Stimulated activated CD4-positive, alpha-beta T cell treated with anti-CD3 and anti-CD28 coated beads, TNF-alpha, amount 100 ng/mL, for 1 hour (primary cell): ENCODE data around the gene SPTB.

Source experiments
- DNase-seq, 3 donors: peaks; one replicate each; pipeline ENCODE4 v3.0.0-alpha.2; 2020; ENCODE audit warnings: low read depth in 3 of 3, low spot score in 1 of 3

Gene SPTB

DNA sequence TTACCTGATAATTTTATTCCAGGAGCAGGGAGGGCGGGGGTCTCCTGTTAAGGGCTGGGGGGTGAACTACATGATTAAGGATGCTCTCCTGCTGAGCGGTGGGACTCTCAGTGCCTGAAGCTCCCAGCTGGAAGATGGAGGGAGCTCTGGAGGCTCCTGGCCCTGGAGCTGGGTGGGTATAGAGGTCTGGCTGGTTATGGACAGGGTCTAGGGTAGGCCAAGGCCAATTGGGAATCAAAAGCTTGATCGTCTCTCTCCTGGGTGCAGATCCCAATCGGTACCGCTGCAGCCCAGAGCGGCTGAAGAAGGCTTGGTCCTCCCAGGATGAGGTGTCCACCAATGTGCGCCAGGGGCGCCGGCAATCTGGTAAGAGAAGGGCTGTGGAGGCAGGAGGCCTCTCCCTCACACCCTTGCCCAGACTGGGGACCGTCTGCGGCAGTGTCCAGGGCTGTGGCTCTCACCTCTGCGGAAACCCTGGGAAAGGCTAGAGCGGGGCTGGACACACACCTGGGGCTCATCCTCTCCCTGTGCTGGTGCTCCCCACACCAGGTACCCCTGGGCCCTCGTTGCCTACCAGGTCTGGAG lies 147.1 kb downstream of the SPTB start:
- no peak for DNase-seq

DNA sequence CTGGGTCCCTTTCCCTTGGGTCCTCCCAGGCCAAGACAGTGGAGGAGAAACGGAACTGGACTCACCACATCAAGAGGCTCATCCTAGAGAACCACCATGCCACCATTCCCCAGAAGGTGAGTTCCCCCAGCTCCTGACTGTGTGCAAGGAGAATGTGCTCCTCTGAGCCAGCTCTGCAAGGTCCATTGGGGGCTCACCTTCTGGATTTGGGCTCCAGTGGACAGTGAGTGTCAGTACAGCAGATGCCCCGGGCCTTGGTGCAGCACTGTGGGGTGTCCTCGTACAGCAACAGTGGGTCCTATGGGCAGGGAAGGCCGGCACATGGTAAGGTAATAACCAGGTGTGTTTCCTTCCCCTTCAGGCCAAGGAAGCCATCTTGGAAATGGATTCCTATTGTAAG lies 147.6 kb downstream of the SPTB start:
- DNase-seq = no peak

DNA sequence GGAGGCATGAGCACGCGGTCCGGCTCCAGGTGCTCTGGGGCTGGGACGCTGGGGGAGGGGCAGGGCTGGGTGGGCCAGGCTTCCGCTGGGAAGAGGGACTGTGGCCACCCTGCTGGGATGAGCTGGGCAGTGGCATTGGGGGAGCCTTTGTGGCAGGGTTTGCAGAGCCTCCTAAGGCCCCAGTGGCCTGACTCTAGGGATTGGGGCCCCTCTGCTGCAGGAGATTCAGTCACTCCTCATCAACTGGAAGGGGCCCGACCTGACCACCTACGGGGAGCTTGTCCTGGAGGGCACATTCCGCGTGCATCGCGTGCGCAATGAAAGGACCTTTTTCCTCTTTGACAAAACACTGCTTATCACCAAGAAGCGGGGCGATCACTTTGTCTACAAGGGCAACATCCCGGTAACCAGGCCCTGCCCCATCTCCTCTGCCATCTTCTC lies 148.5 kb downstream of the SPTB start:
- no peak for DNase-seq

DNA sequence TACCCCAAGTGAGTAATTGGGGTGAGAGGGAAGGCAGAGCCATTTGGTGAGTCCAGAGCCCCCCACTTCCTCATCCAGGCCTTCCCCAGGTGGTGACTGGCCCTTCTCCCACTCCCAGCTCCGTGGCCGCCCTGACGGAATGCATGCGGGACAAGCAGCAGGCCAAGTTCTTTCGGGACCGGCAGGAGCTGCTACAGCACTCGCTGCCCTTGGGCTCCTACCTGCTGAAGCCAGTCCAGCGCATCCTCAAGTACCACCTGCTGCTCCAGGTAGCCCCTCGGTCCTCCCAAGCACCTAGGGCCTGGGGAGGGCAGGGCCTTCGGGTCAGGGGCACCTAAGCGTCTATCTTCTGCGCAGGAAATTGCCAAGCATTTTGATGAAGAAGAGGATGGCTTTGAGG lies 149.0 kb downstream of the SPTB start:
- no peak for DNase-seq

DNA sequence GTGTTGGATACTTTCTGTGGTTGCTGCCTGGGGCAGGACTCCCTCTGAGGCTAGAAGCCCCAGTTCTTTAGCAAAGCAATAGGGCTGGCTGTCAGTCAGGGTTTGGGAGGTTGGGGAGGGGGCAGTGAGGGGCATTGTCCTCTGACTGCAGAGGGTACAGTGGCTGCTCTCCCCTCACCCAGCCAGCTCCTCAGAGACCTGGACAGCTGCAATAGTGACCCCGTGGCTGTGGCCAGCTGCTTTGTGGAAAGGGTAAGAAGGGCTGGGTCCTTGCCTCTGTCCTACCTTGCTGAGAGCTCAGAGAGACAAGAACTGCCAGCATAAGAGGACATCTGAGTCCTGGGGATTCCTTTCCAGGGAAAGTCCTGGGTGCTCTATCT lies 149.7 kb downstream of the SPTB start:
- DNase-seq = no peak

DNA sequence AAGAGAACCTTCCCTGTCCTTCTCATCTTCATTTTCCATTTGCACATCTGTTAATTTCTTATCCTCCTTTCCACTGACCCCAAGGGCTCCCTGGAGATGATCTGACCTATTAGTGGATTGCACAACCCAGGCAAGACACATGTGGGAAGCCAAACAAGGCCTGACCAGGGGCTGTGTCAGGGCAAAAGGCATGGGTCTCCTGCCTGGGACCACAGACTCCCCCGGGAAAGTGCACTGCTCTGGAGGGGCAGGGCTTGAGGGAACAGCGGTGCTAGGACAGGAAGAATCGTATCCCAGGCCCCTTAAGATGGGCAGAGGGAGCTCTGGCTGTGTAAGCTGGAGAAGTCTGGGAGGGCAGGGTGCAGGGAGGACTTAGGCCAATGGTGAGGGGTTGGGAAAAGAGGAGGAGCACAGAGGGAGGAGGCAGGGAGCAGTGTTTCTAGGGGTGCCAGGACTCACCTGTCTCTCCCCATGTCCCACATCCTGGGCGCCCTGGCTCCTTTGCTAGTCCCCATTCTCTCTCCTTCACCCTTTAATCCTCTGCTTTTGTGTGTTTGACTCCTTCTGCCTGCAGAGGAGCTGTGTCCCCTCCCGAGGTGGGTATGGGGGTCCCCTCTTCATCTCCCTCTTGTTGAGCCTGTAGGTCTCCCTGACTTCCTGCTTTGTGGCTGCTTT lies 150.2 kb downstream of the SPTB start:
- no peak for DNase-seq

DNA sequence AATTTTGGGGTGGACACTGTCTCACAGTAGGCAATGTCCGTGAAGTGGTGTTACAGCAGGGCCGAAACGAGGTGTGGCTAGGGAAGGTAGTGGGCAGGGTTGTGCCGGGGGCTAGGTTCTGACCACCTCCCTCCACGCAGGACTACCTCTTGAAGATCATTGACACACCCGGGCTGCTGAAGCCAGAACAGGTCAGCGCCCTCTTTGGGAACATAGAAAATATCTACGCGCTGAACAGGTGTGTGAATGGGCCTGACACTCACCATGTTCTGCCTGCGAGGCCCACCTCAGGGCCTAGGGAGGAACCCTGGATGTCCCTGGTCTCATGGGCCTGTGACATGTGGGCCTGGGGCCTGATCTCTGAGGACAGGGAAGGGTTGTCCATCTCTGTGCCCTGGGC lies 150.9 kb downstream of the SPTB start:
- DNase-seq = no peak

DNA sequence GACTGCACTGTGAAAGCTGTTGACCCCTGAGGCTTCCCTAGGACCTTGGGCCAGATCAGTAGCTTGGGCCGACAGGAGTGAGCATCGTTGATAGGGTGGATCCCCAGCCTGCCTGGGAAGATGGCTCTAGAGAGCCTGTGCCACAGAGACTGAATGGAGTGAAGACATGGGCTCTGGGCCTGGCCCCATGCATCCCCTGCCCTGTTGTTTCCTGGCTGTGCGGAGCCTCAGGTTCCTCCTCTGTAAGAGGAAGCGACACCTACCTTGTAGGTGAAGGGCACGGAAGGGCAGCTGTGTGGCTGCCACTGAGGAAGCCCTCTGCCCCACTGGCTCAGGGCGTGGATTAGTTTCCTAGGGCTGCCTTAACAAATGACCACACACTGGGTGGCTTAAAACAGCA lies 151.6 kb downstream of the SPTB start:
- DNase-seq = no peak

DNA sequence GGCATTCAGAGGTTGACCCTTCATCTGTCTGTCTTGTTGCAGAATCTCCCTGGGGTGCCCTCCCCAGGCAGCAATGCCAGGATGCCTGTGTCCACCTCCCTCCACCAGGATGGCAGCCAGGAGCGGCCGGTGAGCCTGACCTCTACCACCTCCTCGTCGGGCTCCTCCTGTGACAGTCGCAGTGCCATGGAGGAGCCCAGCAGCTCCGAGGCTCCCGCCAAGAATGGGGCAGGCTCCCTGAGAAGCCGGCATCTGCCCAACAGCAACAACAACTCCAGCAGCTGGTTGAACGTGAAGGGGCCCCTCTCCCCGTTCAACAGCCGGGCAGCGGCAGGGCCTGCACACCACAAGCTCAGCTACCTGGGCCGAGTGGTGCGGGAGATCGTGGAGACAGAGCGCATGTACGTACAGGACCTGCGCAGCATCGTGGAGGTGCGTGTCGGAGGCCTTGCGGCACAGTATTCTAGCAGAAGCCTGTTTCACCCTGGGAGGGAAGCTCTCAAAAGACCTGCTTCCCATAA lies 152.1 kb downstream of the SPTB start:
- DNase-seq = no peak

DNA sequence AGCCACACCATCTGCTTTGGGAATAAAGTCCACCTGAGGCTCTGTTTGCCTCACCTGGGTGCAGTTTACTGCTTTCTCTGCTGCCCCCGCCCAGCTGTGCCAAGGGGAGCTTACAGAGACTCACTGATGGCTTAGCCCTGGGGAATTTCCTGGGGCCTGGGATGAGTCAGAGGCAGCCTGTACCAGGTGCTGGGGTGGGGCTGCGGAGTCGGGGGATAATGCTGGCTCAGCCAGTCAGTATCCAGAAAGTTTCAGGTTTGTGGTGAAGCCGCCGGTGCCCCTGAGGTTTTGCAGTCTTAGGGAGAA lies 153.2 kb downstream of the SPTB start:
- peak in 1 of 3 donors; percentile 31 for DNase-seq

DNA sequence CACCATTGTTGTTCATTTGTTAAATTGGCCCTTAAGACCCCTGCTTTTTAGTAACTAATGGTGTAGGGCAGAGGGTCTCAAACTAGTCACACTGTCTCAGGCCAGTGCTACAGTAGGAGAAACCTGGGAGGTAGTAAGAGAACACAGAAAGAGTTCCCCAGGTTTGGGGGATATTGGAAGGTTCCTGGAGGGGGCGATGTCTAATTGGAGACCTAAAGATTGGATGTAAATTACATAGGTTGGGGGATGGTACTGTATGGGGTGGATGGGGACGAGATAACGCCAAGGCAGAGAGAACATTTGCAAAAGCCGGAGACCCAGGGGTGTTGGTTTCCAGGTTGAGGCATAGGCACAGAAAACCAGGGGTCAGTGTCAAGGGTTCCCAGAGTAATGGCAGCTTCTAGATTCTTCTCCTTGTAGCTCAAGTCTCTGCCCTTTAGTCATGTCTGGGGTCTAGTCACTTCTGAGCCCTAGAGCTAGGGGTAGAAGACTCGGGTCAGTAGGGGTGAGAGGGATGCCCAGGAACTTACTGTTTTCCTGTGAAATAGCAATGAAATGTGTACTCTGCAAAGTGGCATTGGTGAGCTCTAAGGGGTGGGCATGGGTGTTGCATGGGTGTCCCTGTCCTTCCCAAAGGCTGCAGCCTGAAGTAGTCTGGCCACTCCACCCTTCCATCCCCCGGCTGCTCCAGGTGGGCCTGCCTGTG lies 153.7 kb downstream of the SPTB start:
- DNase-seq = no peak

DNA sequence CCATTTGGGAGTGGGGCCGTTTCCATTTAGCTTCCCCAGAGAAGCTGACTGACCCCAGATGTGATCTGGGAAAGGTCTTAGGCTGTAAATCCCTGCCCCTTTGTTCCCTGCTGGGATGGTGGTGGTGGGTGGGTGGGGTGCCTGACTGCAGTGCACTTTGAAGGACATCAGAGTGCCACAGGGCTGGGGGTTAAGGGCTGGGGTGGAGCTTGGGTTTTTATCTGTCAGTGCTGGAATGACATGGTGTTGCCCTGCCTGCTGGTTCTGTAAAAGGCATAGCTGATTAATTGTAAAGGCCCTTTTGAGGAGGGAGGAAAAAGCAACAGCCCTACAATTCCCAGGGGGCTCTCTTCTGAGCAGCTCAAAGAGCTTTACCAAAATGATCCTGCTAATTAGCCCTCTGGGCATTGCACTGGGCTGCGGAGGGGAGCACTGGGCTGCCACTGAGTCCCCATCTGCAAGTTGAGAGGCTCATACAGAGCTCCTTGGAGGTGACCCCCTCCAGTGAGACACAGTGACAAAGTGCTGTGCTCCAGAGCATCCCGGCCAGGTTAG lies 154.4 kb downstream of the SPTB start:
- DNase-seq = no peak

DNA sequence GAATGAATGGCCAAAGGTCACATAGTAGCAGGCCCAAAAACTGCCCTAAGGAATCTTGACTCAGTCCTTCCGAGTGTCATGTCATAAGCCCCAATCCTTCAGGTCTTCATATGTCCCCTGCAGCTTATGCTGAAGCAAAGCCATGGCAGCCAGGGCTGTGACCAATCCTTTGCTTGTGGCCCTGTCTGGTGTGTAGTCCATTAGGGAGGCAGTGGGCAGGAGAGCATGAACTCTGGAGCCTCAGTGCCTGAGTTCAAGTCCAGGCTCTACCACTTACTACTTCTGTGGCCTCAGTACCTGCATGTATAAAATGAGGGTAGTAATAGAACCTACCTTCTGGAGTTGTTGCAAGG lies 155.2 kb downstream of the SPTB start:
- no peak for DNase-seq

DNA sequence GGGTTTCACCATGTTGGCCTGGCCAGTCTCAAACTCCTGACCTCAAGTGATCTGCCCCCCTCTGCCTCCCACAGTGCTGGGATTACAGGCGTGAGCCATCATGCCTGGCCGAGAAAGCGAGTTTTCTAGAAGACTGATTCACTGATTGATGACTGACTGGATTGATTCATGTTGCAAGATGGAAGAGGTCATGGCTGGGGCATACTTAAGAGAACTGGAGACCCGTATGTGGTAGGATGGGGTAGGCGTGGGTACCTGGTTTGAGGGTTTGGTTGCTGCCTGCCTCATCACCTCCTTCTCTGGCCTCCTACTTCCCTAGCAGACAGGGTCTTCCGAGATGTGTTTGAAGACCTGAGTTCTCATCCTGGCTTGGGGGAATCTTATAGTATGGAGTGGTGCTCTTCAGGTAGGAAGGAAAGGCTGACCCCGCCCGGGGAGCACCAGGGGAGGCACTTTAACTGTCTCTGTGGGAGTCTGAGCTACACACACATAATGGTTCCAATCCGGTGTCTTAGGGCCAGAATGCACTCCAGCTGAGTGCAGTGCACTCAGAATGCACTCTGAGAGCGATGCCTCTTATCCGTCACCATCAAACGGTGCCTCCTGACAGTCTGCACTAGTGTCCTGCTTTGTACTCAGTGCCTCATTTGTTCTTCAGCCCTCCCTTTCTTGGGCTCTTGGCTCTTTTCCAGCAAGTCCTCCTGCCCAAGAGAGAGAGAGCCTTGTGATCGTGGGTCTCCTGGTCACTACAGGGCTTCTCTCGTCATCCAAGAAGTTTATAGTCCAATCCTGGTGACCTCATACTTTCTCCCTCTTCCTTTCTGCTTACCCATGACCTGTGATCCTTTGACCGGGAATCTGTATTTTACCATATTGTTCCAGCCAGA lies 155.8 kb downstream of the SPTB start:
- no peak for DNase-seq

DNA sequence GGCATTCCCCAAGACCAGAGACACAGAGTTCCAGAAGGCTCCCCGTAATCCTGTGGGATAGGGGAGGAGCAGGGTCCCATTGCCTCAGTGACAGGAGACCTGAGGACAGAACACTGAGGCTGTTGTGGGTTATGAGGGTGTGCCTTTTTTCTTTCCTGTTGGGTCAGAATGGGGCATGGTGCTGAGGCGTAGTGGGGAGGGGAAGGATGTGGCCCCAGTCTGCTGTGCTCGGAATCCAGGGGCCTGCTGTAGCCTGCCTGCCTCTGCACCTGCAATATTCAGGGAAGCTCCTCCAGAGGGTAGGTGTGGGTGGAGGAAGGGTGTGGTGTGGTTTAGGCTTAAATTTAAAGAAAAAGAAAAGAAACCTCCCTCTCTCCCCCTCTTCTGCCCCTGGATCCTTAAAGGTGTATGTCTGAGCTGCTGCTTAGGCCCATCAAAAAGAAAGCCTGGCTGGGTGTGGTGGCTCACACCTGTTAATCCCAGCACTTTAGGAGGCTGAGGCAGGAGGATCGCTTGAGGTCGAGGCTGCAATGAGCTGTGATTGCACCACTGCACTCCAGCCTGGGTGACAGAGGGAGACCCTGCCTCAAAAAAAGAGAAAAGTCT lies 156.8 kb downstream of the SPTB start:
- DNase-seq = no peak

DNA sequence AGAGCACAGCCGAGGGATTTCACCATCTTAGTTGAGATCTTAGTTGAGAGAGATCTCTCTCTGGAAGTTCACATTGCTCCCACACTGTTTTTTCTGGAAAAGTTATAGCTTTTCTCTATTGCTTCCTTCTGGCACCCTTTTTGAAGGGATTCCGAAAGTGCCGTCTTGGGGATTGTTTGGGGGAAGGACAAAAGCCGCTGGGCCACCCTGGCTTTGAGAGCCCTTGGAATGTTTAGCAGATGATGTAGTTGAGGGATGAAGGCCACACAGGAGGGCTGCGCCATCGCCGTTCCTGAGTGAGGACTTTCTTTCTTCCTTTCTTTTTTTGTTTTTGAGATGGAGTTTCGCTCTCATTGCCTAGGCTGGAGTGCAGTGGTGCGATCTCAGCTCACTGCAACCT lies 157.8 kb downstream of the SPTB start:
- no peak for DNase-seq

DNA sequence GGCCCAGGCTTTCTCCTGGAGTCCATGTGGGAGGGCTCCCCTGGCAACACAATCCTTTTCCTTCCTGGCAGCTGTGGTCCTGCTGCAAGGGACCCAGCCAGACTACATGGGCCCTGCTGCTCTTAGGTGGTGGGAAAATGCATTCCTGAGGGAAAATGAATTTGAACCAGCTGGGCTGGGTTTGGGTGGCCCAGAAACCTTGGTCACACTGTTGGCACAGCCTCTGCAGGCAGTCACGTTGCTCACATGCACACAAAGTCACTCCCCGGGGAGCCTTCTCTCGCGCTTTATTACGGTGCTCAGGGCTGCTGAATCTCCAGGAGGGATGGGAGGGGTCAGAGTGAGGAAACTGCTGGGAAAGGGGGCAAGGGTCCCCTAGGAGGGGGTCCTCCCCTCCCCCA lies 158.3 kb downstream of the SPTB start:
- DNase-seq = no peak

DNA sequence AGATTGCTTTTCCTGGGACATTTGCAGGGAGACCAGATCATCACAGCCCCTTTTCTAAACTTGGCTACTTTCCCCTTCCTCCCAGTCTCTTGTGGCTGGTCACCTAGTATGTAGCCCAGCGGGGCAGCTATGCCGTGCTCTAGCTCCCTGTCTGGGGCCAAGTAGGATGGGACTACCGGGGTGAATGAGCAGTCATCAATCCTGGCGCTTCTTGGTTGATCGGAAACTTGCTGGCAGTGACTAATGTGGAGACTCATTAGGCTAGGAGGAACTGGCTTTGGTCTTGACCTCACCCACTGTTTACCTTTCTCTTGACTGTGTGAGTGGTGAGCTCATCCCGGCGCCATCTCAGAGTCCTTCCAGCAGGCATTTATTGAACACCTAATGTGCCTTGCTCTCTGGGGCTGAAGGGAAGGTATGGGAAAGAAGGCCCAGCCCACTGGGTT lies 159.6 kb downstream of the SPTB start:
- DNase-seq = no peak

DNA sequence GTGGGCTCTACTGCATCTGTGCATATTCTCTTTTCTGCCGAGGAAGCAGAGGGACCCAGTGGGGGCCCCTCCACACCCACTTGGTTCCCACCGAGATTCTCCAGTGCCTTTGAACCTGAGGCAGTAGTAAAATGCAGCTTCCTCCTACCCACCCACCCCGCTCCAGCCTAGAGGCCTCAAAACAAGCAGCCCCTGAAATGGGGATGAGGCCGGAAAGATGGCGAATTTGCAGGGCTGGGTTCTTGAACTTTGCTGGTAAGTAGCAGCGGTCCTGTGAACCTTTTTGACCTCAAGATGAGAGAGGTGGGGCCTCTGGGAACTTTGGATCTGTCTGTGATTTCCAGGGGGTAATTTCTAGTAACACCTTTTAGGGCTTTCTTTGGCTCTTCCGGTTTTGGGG lies 160.1 kb downstream of the SPTB start:
- DNase-seq = no peak

DNA sequence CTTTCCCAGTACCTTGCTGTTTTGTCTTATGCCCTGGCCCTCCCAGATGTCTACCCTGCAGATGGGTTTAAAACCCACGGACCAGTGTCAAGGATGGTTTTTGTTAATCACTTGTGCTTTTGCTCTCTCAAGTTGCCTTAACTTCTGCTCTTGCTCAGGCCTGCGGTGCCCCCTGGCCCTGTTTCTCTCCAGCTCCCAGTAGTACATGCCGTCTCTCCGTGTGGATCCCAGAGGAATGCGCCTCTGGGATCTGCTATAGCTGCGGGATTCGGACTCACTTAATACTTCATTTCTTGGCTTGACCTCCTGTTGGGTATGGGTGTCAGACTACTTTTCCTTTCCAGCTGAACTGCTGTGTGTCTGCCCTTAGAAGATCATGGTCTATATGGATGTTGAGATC lies 160.9 kb downstream of the SPTB start:
- DNase-seq = no peak

DNA sequence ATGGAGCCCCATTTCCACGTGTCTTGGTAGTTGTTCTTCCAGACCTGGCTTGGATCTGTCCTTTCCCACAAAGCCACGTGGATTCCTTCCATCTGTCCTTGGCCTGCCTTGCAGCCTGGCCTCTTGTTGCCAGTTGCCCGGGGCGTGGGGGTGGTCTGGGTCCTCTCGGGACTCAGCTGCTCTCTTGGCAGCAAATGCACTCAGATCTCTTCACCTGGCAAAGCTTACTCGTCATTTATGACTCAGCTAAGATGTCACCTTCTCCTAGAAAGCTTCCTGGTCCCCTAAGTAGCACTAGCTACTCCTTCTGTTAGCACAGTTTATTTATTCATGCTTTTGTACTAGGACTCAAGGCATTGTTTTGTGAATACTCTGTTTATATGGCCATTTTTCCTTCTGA lies 161.8 kb downstream of the SPTB start:
- DNase-seq = no peak
